AG04449 (cell line): ENCODE data around the gene USP48.
"Not testable (repeated sequence)": the region's sequence is repeated elsewhere in the genome, so short reads cannot be mapped to it uniquely, and the experiment has no call there.

Source experiments
- CTCF ChIA-PET: fragments of 350-600 bp; formaldehyde crosslinking; extraction: SDS; loops from one replicate; lab custom pipeline; 2021; ENCODE audit warnings: antibody characterized with exemption; lab: Yijun Ruan, JAX
- POLR2A ChIA-PET: fragments of 400-600, 350-600 bp; formaldehyde crosslinking; extraction: SDS; loops from one replicate; lab custom pipeline; 2020; ENCODE audit warnings: antibody characterized with exemption, inconsistent platforms; lab: Yijun Ruan, JAX
- DNase-seq: peaks from one replicate; pipeline ENCODE4 v3.0.0-alpha.2; 2010; ENCODE audit warnings: low read depth, low spot score
- H3K4me3 ChIP-seq: 2 replicates; pipeline ENCODE4 v1.5.1; 2011; ENCODE audit warnings: low read depth, mild to moderate bottlenecking, control low read depth, low read length
- CTCF ChIP-seq: IDR thresholded peaks from one replicate; pipeline ENCODE4 v1.5.1; 2011; ENCODE audit warnings: mild to moderate bottlenecking, moderate library complexity, low read length, control low read depth, inconsistent platforms; ENCODE audit not compliant: insufficient read depth; ENCODE audit errors: missing control alignments

Gene USP48

GRCh38 chr1:21677168-21677567 lies 105.8 kb downstream of the USP48 start:
- no peak for TF ChIP-seq CTCF
- CTCF ChIA-PET: interaction anchor here (0.8 to 1.4 kb wide), 2 partner anchors 9 to 26 kb away, joined by 3 to 4 read pairs; no protein-coding TSS in a partner anchor
- DNase-seq: no peak
- POLR2A ChIA-PET: no interaction called here
- H3K4me3 ChIP-seq: no peak overlapping the region

GRCh38 chr1:21674957-21675356 lies 108.0 kb downstream of the USP48 start:
- no peak for DNase-seq
- POLR2A ChIA-PET: no interaction called here
- no peak for TF ChIP-seq CTCF
- CTCF ChIA-PET: no interaction called here
- no peak overlapping the region for H3K4me3 ChIP-seq

GRCh38 chr1:21673853-21674252 lies 109.1 kb downstream of the USP48 start:
- not testable (repeated sequence) for DNase-seq, H3K4me3 ChIP-seq
- ChIA-PET CTCF (interaction anchor here (0.8 to 1.5 kb wide), 5 partner anchors 16 to 439 kb away, joined by 3 to 4 read pairs (median 3); no protein-coding TSS in a partner anchor), POLR2A (interaction anchor here (0.6 to 0.9 kb wide), 2 partner anchors 83 to 108 kb away, joined by 3 read pairs; no protein-coding TSS in a partner anchor)

- no peak overlapping the region for H3K4me3 ChIP-seq
- CTCF ChIA-PET: interaction anchor here (0.8 to 1.5 kb wide), 5 partner anchors 16 to 439 kb away, joined by 3 to 4 read pairs (median 3); no protein-coding TSS in a partner anchor
- TF ChIP-seq CTCF: no peak
- POLR2A ChIA-PET: interaction anchor here (0.6 to 0.9 kb wide), 2 partner anchors 83 to 109 kb away, joined by 3 read pairs; no protein-coding TSS in a partner anchor
- peak; percentile 40 for DNase-seq
Measured at GRCh38 chr1:21673277-21673780, 109.6 kb downstream of the USP48 start.

GRCh38 chr1:21672478-21673276 lies 110.3 kb downstream of the USP48 start:
- POLR2A ChIA-PET: no interaction called here

GRCh38 chr1:21671915-21672314 lies 111.0 kb downstream of the USP48 start:
- DNase-seq: no peak
- ChIA-PET POLR2A (no interaction called here), CTCF (interaction anchor here (0.9 to 3.6 kb wide), 2 partner anchors 11 to 29 kb away, joined by 3 to 12 read pairs; no protein-coding TSS in a partner anchor)
- no peak overlapping the region for H3K4me3 ChIP-seq
- no peak for TF ChIP-seq CTCF

More at GRCh38 chr1:21672478-21673276, 110.3 kb downstream of the USP48 start:
- CTCF ChIA-PET: interaction anchor here (0.8 to 1.5 kb wide), 4 partner anchors 15 to 438 kb away, joined by 3 to 4 read pairs (median 3); no protein-coding TSS in a partner anchor
- DNase-seq: peak; percentile 17
- no peak for TF ChIP-seq CTCF
- no peak overlapping the region for H3K4me3 ChIP-seq
